Measurements from ENCODE around the gene MB. TPM values are rescaled to one million over a fixed set of nuclear protein-coding genes. Genes with fewer than 3 reads are reported as not detected.

The MB gene
- polyA plus RNA-seq, 3 donors = not detected

- H4K20me1 ChIP-seq (ENCODE audit: insufficient read depth, low read length) = no peaks in the 10 kb centered on the region
- no peaks in the 10 kb centered on the region for H3K36me3 Mint-ChIP-seq
- H3K36me3 ChIP-seq (replicated peaks in 1 of 2; ENCODE audit: control insufficient read depth in 1 of 2, insufficient read depth in 2 of 2, low read length in 2 of 2) = no peaks in the 10 kb centered on the region
- no peak overlapping the region for H3K4me3 ChIP-seq (replicated peaks in 1 of 3; ENCODE audit: low read depth in 2 of 3, low read length in 3 of 3)
- no peaks in the 10 kb centered on the region for H3K27me3 ChIP-seq (ENCODE audit: control insufficient read depth in 2 of 2, insufficient read depth in 2 of 2, low read length in 2 of 2)
- H3K4me2 ChIP-seq (replicated peaks; ENCODE audit: extremely low read depth, low read length, poor library complexity, severe bottlenecking) = peak overlapping the region; percentile 6
- peaks cover 27% of the 10 kb centered on the region for H3K4me1 Mint-ChIP-seq
- H3K27ac ChIP-seq (ENCODE audit: low read depth in 1 of 2, low read length in 2 of 2) = no peak overlapping the region
- H3K79me2 ChIP-seq (ENCODE audit: insufficient read depth, low read length) = no peaks in the 10 kb centered on the region
- WGBS (ENCODE audit: insufficient coverage) = 61% methylated on average over 3 of the region's 3 CpGs
- no peak for DNase-seq
- H3K4me3 Mint-ChIP-seq = no peak overlapping the region
- no peak overlapping the region for H2AFZ ChIP-seq (ENCODE audit: insufficient read depth, low read depth, low read length, poor library complexity, severe bottlenecking)
- H3K4me1 ChIP-seq (ENCODE audit: control insufficient read depth in 1 of 2, insufficient read depth in 2 of 2, low read length in 2 of 2) = peaks cover 23 to 28% of the 10 kb centered on the region in 2 donors
- intact Hi-C loops (cut with micrococcal nuclease) = no loop called here
- no peaks in the 10 kb centered on the region for H3K9me3 ChIP-seq (replicated peaks in 1 of 2; ENCODE audit: control insufficient read depth in 1 of 2, insufficient read depth in 1 of 2, low read length in 2 of 2)
- TF ChIP-seq, protein P1, sequence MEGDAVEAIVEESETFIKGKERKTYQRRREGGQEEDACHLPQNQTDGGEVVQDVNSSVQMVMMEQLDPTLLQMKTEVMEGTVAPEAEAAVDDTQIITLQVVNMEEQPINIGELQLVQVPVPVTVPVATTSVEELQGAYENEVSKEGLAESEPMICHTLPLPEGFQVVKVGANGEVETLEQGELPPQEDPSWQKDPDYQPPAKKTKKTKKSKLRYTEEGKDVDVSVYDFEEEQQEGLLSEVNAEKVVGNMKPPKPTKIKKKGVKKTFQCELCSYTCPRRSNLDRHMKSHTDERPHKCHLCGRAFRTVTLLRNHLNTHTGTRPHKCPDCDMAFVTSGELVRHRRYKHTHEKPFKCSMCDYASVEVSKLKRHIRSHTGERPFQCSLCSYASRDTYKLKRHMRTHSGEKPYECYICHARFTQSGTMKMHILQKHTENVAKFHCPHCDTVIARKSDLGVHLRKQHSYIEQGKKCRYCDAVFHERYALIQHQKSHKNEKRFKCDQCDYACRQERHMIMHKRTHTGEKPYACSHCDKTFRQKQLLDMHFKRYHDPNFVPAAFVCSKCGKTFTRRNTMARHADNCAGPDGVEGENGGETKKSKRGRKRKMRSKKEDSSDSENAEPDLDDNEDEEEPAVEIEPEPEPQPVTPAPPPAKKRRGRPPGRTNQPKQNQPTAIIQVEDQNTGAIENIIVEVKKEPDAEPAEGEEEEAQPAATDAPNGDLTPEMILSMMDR (IDR thresholded peaks at IDR 0.05) = no peak
- peaks cover 5 to 10% (median 6%) of the 10 kb centered on the region in 3 donors for H3K27me3 Mint-ChIP-seq (ENCODE audit: low read depth in 3 of 3)
- no peaks in the 10 kb centered on the region for H3K9me3 Mint-ChIP-seq
- H3K27ac Mint-ChIP-seq = peak overlapping the region in 1 of 7 donors; percentile 58
- no peak overlapping the region for H3K9ac ChIP-seq (ENCODE audit: insufficient read depth, low read length, poor library complexity, severe bottlenecking)
Measured at GRCh38 chr22:35593071-35593890, 23.8 kb downstream of the MB start.

DNA sequence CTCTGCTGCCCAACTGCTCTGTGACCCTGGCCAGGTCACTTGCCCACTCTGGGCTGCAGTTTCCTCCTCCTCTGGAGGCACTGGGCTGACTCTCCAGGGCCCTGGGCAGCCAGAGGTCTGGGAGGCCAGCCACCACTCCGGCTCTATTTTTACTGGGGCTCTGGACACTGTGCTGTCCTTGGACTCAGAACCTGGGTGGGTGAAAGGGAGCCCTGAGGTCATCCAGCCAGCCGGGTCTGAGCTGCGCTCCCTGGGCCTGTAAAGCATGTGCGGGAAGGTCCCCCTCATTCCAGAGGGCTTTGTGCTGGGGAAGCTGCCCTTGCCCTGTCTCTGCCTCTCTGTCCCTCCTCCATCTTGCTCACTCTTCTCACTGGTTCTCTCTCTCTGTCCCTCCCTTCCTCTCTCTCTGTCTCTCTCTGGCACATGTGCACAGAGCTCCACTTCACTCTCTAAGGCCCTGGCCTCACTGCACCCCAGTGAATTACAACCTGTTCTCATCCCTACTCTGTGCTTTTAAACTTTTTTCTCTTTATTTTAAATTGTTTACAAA, 24.6 kb downstream of the MB start:
- H3K36me3 ChIP-seq (replicated peaks in 1 of 2; ENCODE audit: control insufficient read depth in 1 of 2, insufficient read depth in 2 of 2, low read length in 2 of 2) = no peaks in the 10 kb centered on the region
- H4K20me1 ChIP-seq (ENCODE audit: insufficient read depth, low read length) = no peaks in the 10 kb centered on the region
- no peaks in the 10 kb centered on the region for H3K9me3 ChIP-seq (replicated peaks in 1 of 2; ENCODE audit: control insufficient read depth in 1 of 2, insufficient read depth in 1 of 2, low read length in 2 of 2)
- H3K4me3 Mint-ChIP-seq = no peak overlapping the region
- DNase-seq = no peak
- no peaks in the 10 kb centered on the region for H3K79me2 ChIP-seq (ENCODE audit: insufficient read depth, low read length)
- WGBS (ENCODE audit: insufficient coverage) = 100% methylated on average over 2 of the region's 4 CpGs
- intact Hi-C loops (cut with micrococcal nuclease) = no loop called here
- peaks cover 23 to 27% of the 10 kb centered on the region in 2 donors for H3K4me1 ChIP-seq (ENCODE audit: control insufficient read depth in 1 of 2, insufficient read depth in 2 of 2, low read length in 2 of 2)
- no peak overlapping the region for H3K4me3 ChIP-seq (replicated peaks in 1 of 3; ENCODE audit: low read depth in 2 of 3, low read length in 3 of 3)
- H2AFZ ChIP-seq (ENCODE audit: insufficient read depth, low read depth, low read length, poor library complexity, severe bottlenecking) = no peak overlapping the region
- no peaks in the 10 kb centered on the region for H3K36me3 Mint-ChIP-seq
- no peaks in the 10 kb centered on the region for H3K9me3 Mint-ChIP-seq
- H3K27me3 ChIP-seq (ENCODE audit: control insufficient read depth in 2 of 2, insufficient read depth in 2 of 2, low read length in 2 of 2) = no peaks in the 10 kb centered on the region
- no peak overlapping the region for H3K27ac ChIP-seq (ENCODE audit: low read depth in 1 of 2, low read length in 2 of 2)
- no peak overlapping the region for H3K4me2 ChIP-seq (replicated peaks; ENCODE audit: extremely low read depth, low read length, poor library complexity, severe bottlenecking)
- peaks cover 5 to 10% (median 8%) of the 10 kb centered on the region in 3 donors for H3K27me3 Mint-ChIP-seq (ENCODE audit: low read depth in 3 of 3)
- TF ChIP-seq, protein P1 (IDR thresholded peaks at IDR 0.05) = no peak
- H3K4me1 Mint-ChIP-seq = peaks cover 27% of the 10 kb centered on the region
- no peak overlapping the region for H3K27ac Mint-ChIP-seq
- H3K9ac ChIP-seq (ENCODE audit: insufficient read depth, low read length, poor library complexity, severe bottlenecking) = no peak overlapping the region
